H9 (cell line): Measurements from ENCODE around the gene MN1. TPM values are rescaled to one million over a fixed set of nuclear protein-coding genes. Genes with fewer than 3 reads are reported as not detected.

Source experiments
- DNase-seq: peaks from one replicate; pipeline ENCODE4 v3.0.0-alpha.2; 2017
- H2AFZ ChIP-seq: one replicate; pipeline ENCODE4 v1.6.1; 2013; ENCODE audit warnings: mild to moderate bottlenecking, low read length, control low read depth, moderate library complexity
- H2AK5ac ChIP-seq: 2 replicates; pipeline ENCODE4 v1.6.1; 2013; ENCODE audit warnings: low read length, control low read depth, mixed read lengths; ENCODE audit not compliant: insufficient read length
- H2BK120ac ChIP-seq: one replicate; pipeline ENCODE4 v1.6.1; 2013; ENCODE audit warnings: low read depth, mild to moderate bottlenecking, low read length, control low read depth, inconsistent platforms; ENCODE audit not compliant: poor library complexity, severe bottlenecking
- H2BK12ac ChIP-seq: 2 replicates; pipeline ENCODE4 v1.6.1; 2013; ENCODE audit warnings: low read length, control low read depth, mixed read lengths, low read depth; ENCODE audit not compliant: insufficient read length
- H2BK15ac ChIP-seq: 2 replicates; pipeline ENCODE4 v1.6.1; 2013; ENCODE audit warnings: low read depth, low read length, control low read depth
- H2BK20ac ChIP-seq: one replicate; pipeline ENCODE4 v1.6.1; 2013; ENCODE audit warnings: low read depth, mild to moderate bottlenecking, low read length, control low read depth, inconsistent platforms; ENCODE audit not compliant: poor library complexity, severe bottlenecking
- H2BK5ac ChIP-seq: 2 replicates; pipeline ENCODE4 v1.6.1; 2013; ENCODE audit warnings: low read length, control low read depth, mixed read lengths; ENCODE audit not compliant: insufficient read length
- H3K14ac ChIP-seq: 2 replicates; pipeline ENCODE4 v1.6.1; 2013; ENCODE audit warnings: low read length, control low read depth; ENCODE audit not compliant: insufficient read depth
- H3K18ac ChIP-seq: 2 replicates; pipeline ENCODE4 v1.6.1; 2013; ENCODE audit warnings: low read depth, mild to moderate bottlenecking, mixed read lengths, low read length, control low read depth; ENCODE audit not compliant: insufficient read length
- H3K23ac ChIP-seq: 2 replicates; pipeline ENCODE4 v1.6.1; 2013; ENCODE audit warnings: low read length, control low read depth, mixed read lengths, low read depth; ENCODE audit not compliant: insufficient read length
- H3K23me2 ChIP-seq: 2 replicates; pipeline ENCODE4 v1.6.1; 2013; ENCODE audit warnings: low read depth, mild to moderate bottlenecking, mixed read lengths, low read length, control low read depth; ENCODE audit not compliant: insufficient read length, poor library complexity, severe bottlenecking
- H3K27ac ChIP-seq: 2 replicates; pipeline ENCODE4 v1.5.1; 2013; ENCODE audit warnings: low read length, control low read depth, mixed read lengths, low read depth; ENCODE audit not compliant: insufficient read length
- H3K27me3 ChIP-seq: 2 replicates; pipeline ENCODE4 v1.6.1; 2013; ENCODE audit warnings: low read length, control low read depth, inconsistent platforms; ENCODE audit not compliant: insufficient read depth
- H3K4ac ChIP-seq: 2 replicates; pipeline ENCODE4 v1.6.1; 2013; ENCODE audit warnings: low read depth, mild to moderate bottlenecking, control low read depth, inconsistent platforms, low read length, moderate library complexity
- H3K4me1 ChIP-seq: 2 replicates; pipeline ENCODE4 v1.6.1; 2013; ENCODE audit warnings: low read length, control low read depth, inconsistent platforms; ENCODE audit not compliant: insufficient read depth
- H3K4me2 ChIP-seq: 2 replicates; pipeline ENCODE4 v1.6.1; 2013; ENCODE audit warnings: low read length, control low read depth, mixed read lengths; ENCODE audit not compliant: insufficient read length, insufficient read depth
- H3K56ac ChIP-seq: 2 replicates; pipeline ENCODE4 v1.6.1; 2013; ENCODE audit warnings: low read depth, mild to moderate bottlenecking, mixed read lengths, low read length, control low read depth; ENCODE audit not compliant: insufficient read length
- H3K79me1 ChIP-seq: 2 replicates; pipeline ENCODE4 v1.6.1; 2013; ENCODE audit warnings: low read depth, mild to moderate bottlenecking, moderate library complexity, low read length, control low read depth, inconsistent platforms; ENCODE audit not compliant: insufficient read depth, poor library complexity, severe bottlenecking
- H3K79me2 ChIP-seq: 2 replicates; pipeline ENCODE4 v1.6.1; 2013; ENCODE audit warnings: low read length, control low read depth, inconsistent platforms; ENCODE audit not compliant: insufficient read depth
- H3K9ac ChIP-seq: 2 replicates; pipeline ENCODE4 v1.6.1; 2013; ENCODE audit warnings: low read length, control low read depth, mixed read lengths; ENCODE audit not compliant: insufficient read length; ENCODE audit errors: extremely low read depth
- H3K9me3 ChIP-seq: one replicate; pipeline ENCODE4 v1.6.1; 2013; ENCODE audit warnings: low read depth, low read length, inconsistent platforms; ENCODE audit not compliant: control insufficient read depth
- H3T11ph ChIP-seq: one replicate; pipeline ENCODE4 v1.6.1; 2013; ENCODE audit warnings: mild to moderate bottlenecking, low read length, control low read depth, inconsistent platforms
- H4K20me1 ChIP-seq: one replicate; pipeline ENCODE4 v1.6.1; 2013; ENCODE audit not compliant: control insufficient read depth, insufficient read length, insufficient read depth
- H4K5ac ChIP-seq: 2 replicates; pipeline ENCODE4 v1.6.1; 2013; ENCODE audit warnings: low read depth, mild to moderate bottlenecking, mixed read lengths, low read length, control low read depth; ENCODE audit not compliant: insufficient read length
- H4K8ac ChIP-seq: replicated peaks from 2 replicates; pipeline ENCODE4 v1.6.1; 2013; ENCODE audit warnings: low read length, control low read depth, mixed read lengths, low read depth; ENCODE audit not compliant: insufficient read length
- H4K91ac ChIP-seq: 2 replicates; pipeline ENCODE4 v1.6.1; 2013; ENCODE audit warnings: low read depth, mild to moderate bottlenecking, moderate library complexity, mixed read lengths, low read length, control low read depth; ENCODE audit not compliant: insufficient read length
- H3K27ac Mint-ChIP-seq, 3 experiments: 2 replicates in 2 of 3; 3 replicates in 1 of 3; pipeline ENCODE4 v1.8.0; 2020 to 2021; ENCODE audit warnings: mixed read lengths in 3 of 3, mild to moderate bottlenecking in 1 of 3, moderate library complexity in 1 of 3
- H3K27me3 Mint-ChIP-seq: 2 replicates; pipeline ENCODE4 v1.8.0; 2021; ENCODE audit warnings: low read depth, mild to moderate bottlenecking, moderate library complexity, mixed read lengths
- H3K36me3 Mint-ChIP-seq, 3 experiments: 2 replicates in 2 of 3; 3 replicates in 1 of 3; pipeline ENCODE4 v1.8.0; 2020 to 2021; ENCODE audit warnings: low read depth in 3 of 3, mixed read lengths in 3 of 3; ENCODE audit not compliant: insufficient read depth in 1 of 3
- H3K4me1 Mint-ChIP-seq, 2 experiments: 2 replicates each; pipeline ENCODE4 v1.8.0; 2020; ENCODE audit warnings: mixed read lengths in 2 of 2
- H3K4me3 Mint-ChIP-seq, 2 experiments: 2 replicates in 1 of 2; 3 replicates in 1 of 2; pipeline ENCODE4 v1.8.0; 2020 to 2021; ENCODE audit warnings: mild to moderate bottlenecking in 2 of 2, mixed read lengths in 2 of 2, moderate library complexity in 1 of 2
- H3K9me3 Mint-ChIP-seq, 2 experiments: 2 replicates in 1 of 2; 3 replicates in 1 of 2; pipeline ENCODE4 v1.8.0; 2020; ENCODE audit warnings: mild to moderate bottlenecking in 2 of 2, mixed read lengths in 2 of 2, moderate library complexity in 1 of 2
- CTCF ChIP-seq: fragments of 200-600 bp; sonication (generic); conservative IDR thresholded peaks from 3 replicates; pipeline ENCODE4 v1.8.0; 2021; ENCODE audit warnings: antibody characterized with exemption, mild to moderate bottlenecking
- WGBS: extraction: QIAGEN DNeasy Blood & Tissue Kit; methylation state at CpG from one replicate; pipeline ENCODE4 v1.1.7; 2013; ENCODE audit warnings: missing lambda C conversion rate, low lambda C conversion rate, mixed read lengths; ENCODE audit not compliant: insufficient read length; ENCODE audit errors: extremely low coverage; 5-methylcytosine and 5-hydroxymethylcytosine counted together
- total RNA-seq: library from RNA; stranded (reverse); gene quantifications from 2 replicates; pipeline ENCODE4 v1.2.1, GENCODE V29; 2021

The MN1 gene
- total RNA-seq, 1 experiment from 2014 or later: 2.8 TPM

- no peak overlapping the region for H4K8ac ChIP-seq
- Mint-ChIP-seq H3K9me3 (no peaks in the 10 kb centered on the region; a peak in 2 of 5 replicates), H3K36me3 (no peaks in the 10 kb centered on the region), H3K4me3 (no peak overlapping the region), H3K4me1 (peaks cover 36 to 52% of the 10 kb centered on the region in 2 experiments), H3K27ac (no peak overlapping the region; a peak in 1 of 7 replicates), H3K27me3 (peaks cover 61% of the 10 kb centered on the region)
- no peaks in the 10 kb centered on the region for H3K4me1 ChIP-seq
- no peak overlapping the region for H4K5ac ChIP-seq
- no peaks in the 10 kb centered on the region for H3K9me3 ChIP-seq
- H3K56ac ChIP-seq: no peak overlapping the region
- H3K27me3 ChIP-seq: peaks cover 14% of the 10 kb centered on the region; the same call in 1 of the 2 replicates
- H2BK120ac ChIP-seq: no peak overlapping the region
- no peaks in the 10 kb centered on the region for H3K79me1 ChIP-seq
- no peak overlapping the region for H2BK20ac ChIP-seq
- no peak overlapping the region for H4K91ac ChIP-seq
- H3K23ac ChIP-seq: no peak overlapping the region
- no peak overlapping the region for H3K18ac ChIP-seq
- no peak overlapping the region for H3K27ac ChIP-seq
- no peak overlapping the region for H2AK5ac ChIP-seq
- WGBS: no CpG with 5 or more reads among the region's 7 CpGs
- peaks cover 9% of the 10 kb centered on the region for H3K23me2 ChIP-seq
- no peak overlapping the region for H3K4ac ChIP-seq
- no peak overlapping the region for H2BK15ac ChIP-seq
- H3K4me2 ChIP-seq: no peak overlapping the region
- H2AFZ ChIP-seq: no peak overlapping the region
- no peaks in the 10 kb centered on the region for H4K20me1 ChIP-seq
- H3K14ac ChIP-seq: no peak overlapping the region
- no peak overlapping the region for H3K9ac ChIP-seq
- TF ChIP-seq CTCF: no peak
- DNase-seq: no peak
- no peak overlapping the region for H2BK5ac ChIP-seq
- no peak overlapping the region for H3T11ph ChIP-seq
- no peaks in the 10 kb centered on the region for H3K79me2 ChIP-seq
- no peak overlapping the region for H2BK12ac ChIP-seq
Measured at GRCh38 chr22:27805841-27806240, 4.3 kb upstream of the MN1 start.
